DOHH2 (cell line): ENCODE data around the gene MED12L.
A peak's percentile ranks its signal among the peaks of the same experiment; 100 is the strongest.
"Not testable (repeated sequence)": the region's sequence is repeated elsewhere in the genome, so short reads cannot be mapped to it uniquely, and the experiment has no call there.

Experiments used
- H3F3A ChIP-seq: fragments of 200-600 bp; sonication (generic), shearing (Covaris generic); 2 replicates; pipeline ENCODE4 v1.6.0; 2016; ENCODE audit warnings: antibody characterized with exemption, mild to moderate bottlenecking; ENCODE audit not compliant: control insufficient read depth, insufficient read depth
- H3K27ac ChIP-seq: fragments of 200-600 bp; sonication (generic); 2 replicates; pipeline ENCODE4 v1.5.1; 2014; ENCODE audit warnings: low read depth, mild to moderate bottlenecking, low read length, moderate library complexity
- H3K27me3 ChIP-seq: fragments of 200-600 bp; sonication (generic); 2 replicates; pipeline ENCODE4 v1.6.1; 2014; ENCODE audit warnings: mild to moderate bottlenecking, low read length, mixed read lengths; ENCODE audit not compliant: control insufficient read depth
- H3K36me3 ChIP-seq: fragments of 200-600 bp; sonication (generic); 2 replicates; pipeline ENCODE4 v1.6.1; 2014; ENCODE audit warnings: mild to moderate bottlenecking, low read length, moderate library complexity, mixed read lengths; ENCODE audit not compliant: control insufficient read depth
- H3K4me1 ChIP-seq: fragments of 200-600 bp; sonication (generic); 2 replicates; pipeline ENCODE4 v1.6.1; 2014; ENCODE audit warnings: mild to moderate bottlenecking, low read length, mixed read lengths; ENCODE audit not compliant: control insufficient read depth
- H3K4me2 ChIP-seq: fragments of 200-600 bp; sonication (generic); 2 replicates; pipeline ENCODE4 v1.6.0; 2014; ENCODE audit warnings: mild to moderate bottlenecking, low read length, moderate library complexity
- H3K4me3 ChIP-seq: fragments of 200-600 bp; sonication (generic); 2 replicates; pipeline ENCODE4 v1.5.1; 2014; ENCODE audit warnings: mild to moderate bottlenecking, low read length, mixed read lengths
- H3K79me2 ChIP-seq: fragments of 200-600 bp; sonication (generic); 2 replicates; pipeline ENCODE4 v1.6.1; 2014; ENCODE audit warnings: mild to moderate bottlenecking, low read length, mixed read lengths; ENCODE audit not compliant: control insufficient read depth
- H3K9me2 ChIP-seq: fragments of 200-600 bp; sonication (generic); replicated peaks from 2 replicates; pipeline ENCODE4 v1.6.1; 2014; ENCODE audit warnings: mild to moderate bottlenecking, low read length, mixed read lengths; ENCODE audit not compliant: control insufficient read depth
- H3K9me3 ChIP-seq: fragments of 200-600 bp; sonication (generic); 2 replicates; pipeline ENCODE4 v1.6.1; 2014; ENCODE audit warnings: antibody characterized with exemption, low read length, mixed read lengths; ENCODE audit not compliant: control insufficient read depth, insufficient read depth
- H4K20me1 ChIP-seq: fragments of 200-600 bp; sonication (generic); 2 replicates; pipeline ENCODE4 v1.6.0; 2014; ENCODE audit warnings: low read depth, mild to moderate bottlenecking, antibody characterized with exemption, low read length, moderate library complexity; ENCODE audit not compliant: control insufficient read depth, insufficient read depth
- EZH2phosphoT487 ChIP-seq: fragments of 200-600 bp; sonication (generic); IDR thresholded peaks from 2 replicates; pipeline ENCODE4 v1.6.1; 2017; ENCODE audit warnings: borderline replicate concordance, mild to moderate bottlenecking, antibody characterized with exemption, low read length, moderate library complexity, mixed read lengths
- TF ChIP-seq, protein P1 (sequence below): fragments of 200-600 bp; sonication (generic); IDR thresholded peaks from one replicate; pipeline ENCODE4 v1.5.1; 2014; ENCODE audit warnings: antibody characterized with exemption, mild to moderate bottlenecking, low read depth, low read length; ENCODE audit not compliant: poor library complexity, severe bottlenecking

MED12L gene

GRCh38 chr3:151166161-151166560 is 80.7 kb downstream of the MED12L start:
- no peak overlapping the region for H3K4me2 ChIP-seq
- H3K27ac ChIP-seq, result no peak overlapping the region
- no peaks in the 10 kb centered on the region for H3K27me3 ChIP-seq
- no peaks in the 10 kb centered on the region for H4K20me1 ChIP-seq
- H3K4me3 ChIP-seq, result no peak overlapping the region
- H3K9me3 ChIP-seq, result no peaks in the 10 kb centered on the region
- H3K36me3 ChIP-seq, result no peaks in the 10 kb centered on the region
- no peaks in the 10 kb centered on the region for H3F3A ChIP-seq
- no peaks in the 10 kb centered on the region for H3K79me2 ChIP-seq
- peaks cover 19% of the 10 kb centered on the region for H3K4me1 ChIP-seq
- no peaks in the 10 kb centered on the region for H3K9me2 ChIP-seq
- no peak for TF ChIP-seq EZH2phosphoT487
- TF ChIP-seq, protein P1, sequence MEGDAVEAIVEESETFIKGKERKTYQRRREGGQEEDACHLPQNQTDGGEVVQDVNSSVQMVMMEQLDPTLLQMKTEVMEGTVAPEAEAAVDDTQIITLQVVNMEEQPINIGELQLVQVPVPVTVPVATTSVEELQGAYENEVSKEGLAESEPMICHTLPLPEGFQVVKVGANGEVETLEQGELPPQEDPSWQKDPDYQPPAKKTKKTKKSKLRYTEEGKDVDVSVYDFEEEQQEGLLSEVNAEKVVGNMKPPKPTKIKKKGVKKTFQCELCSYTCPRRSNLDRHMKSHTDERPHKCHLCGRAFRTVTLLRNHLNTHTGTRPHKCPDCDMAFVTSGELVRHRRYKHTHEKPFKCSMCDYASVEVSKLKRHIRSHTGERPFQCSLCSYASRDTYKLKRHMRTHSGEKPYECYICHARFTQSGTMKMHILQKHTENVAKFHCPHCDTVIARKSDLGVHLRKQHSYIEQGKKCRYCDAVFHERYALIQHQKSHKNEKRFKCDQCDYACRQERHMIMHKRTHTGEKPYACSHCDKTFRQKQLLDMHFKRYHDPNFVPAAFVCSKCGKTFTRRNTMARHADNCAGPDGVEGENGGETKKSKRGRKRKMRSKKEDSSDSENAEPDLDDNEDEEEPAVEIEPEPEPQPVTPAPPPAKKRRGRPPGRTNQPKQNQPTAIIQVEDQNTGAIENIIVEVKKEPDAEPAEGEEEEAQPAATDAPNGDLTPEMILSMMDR, result no peak

DNA sequence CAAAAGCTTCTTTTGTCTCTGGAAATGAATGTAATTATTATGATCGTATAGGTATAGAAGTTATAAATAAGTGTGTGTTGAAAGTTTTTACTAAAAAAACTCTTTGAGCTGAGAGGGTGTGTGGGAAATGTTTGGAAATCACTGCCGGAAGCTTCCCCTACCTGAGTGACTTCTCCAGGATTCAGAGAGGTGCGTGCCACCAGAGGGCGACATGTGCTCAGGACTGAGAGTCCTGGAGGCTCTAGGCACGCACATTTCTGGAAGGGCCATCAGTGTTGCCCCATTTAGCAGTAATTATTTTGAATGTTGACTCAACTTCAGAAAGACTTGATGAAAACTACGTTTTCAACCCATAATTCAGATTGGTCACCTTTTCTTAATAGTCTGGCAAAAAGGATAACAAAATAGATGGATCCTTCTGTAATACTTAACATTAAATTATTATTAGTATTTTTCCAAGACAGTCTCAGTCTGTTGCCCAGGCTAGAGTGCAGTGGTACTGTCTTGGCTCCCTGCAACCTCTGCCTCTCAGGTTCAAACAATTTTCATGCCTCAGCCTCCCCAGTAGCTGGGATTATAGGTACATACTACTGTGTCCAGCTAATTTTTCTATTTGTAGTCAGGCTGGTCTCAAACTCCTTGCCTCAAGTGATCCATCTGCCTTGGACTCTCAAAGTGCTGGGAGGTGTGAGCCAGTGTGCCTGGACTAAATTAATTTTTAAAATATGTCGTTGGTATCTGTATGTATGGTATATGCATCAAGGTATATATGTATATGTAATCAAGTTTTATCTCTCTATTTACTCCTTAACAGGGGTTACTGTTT is 83.0 kb downstream of the MED12L start:
- Histone ChIP-seq H3K9me2 (no peaks in the 10 kb centered on the region), H3K4me2 (no peak overlapping the region), H3K4me1 (peaks cover 24% of the 10 kb centered on the region), H3K79me2 (no peaks in the 10 kb centered on the region), H3K36me3 (no peaks in the 10 kb centered on the region), H3K9me3 (no peaks in the 10 kb centered on the region), H3K4me3 (no peak overlapping the region), H3F3A (no peaks in the 10 kb centered on the region), H3K27ac (no peak overlapping the region), H3K27me3 (no peaks in the 10 kb centered on the region), H4K20me1 (no peaks in the 10 kb centered on the region)
- no peak for TF ChIP-seq EZH2phosphoT487
- TF ChIP-seq, protein P1, result peak; percentile 87

- peak overlapping the region; percentile 17 for H3K4me2 ChIP-seq
Observed at GRCh38 chr3:151169262-151169947, 83.9 kb downstream of the MED12L start.

GRCh38 chr3:151169948-151170679 is 84.7 kb downstream of the MED12L start:
- Histone ChIP-seq H3K4me2 (peak overlapping the region; percentile 17), H3K27ac (0 out of 2 replicates have a peak overlapping the region, but pooled peaks have one; percentile 5), H3K4me1 (peaks cover 24% of the 10 kb centered on the region)
- not testable (repeated sequence) for H3K4me3 ChIP-seq, H4K20me1 ChIP-seq, H3F3A ChIP-seq, H3K36me3 ChIP-seq, H3K9me3 ChIP-seq, H3K9me2 ChIP-seq, H3K79me2 ChIP-seq, H3K27me3 ChIP-seq

More at GRCh38 chr3:151169262-151169947, 83.9 kb downstream of the MED12L start:
- Histone ChIP-seq H3F3A (no peaks in the 10 kb centered on the region), H3K27ac (0 out of 2 replicates have a peak overlapping the region, but pooled peaks have one; percentile 5), H3K9me2 (no peaks in the 10 kb centered on the region), H3K79me2 (no peaks in the 10 kb centered on the region), H3K36me3 (no peaks in the 10 kb centered on the region), H3K9me3 (no peaks in the 10 kb centered on the region), H3K4me3 (no peak overlapping the region), H4K20me1 (no peaks in the 10 kb centered on the region), H3K4me1 (peaks cover 24% of the 10 kb centered on the region), H3K27me3 (no peaks in the 10 kb centered on the region)
- no peak for TF ChIP-seq EZH2phosphoT487
- TF ChIP-seq, protein P1, result no peak
